Measurements from ENCODE around the gene ACD. TPM values are rescaled to one million over a fixed set of nuclear protein-coding genes. Genes with fewer than 3 reads are reported as not detected.

The ACD gene
- total RNA-seq, 2 donors from 2014 or later: 11.4 to 33.6 TPM

DNA sequence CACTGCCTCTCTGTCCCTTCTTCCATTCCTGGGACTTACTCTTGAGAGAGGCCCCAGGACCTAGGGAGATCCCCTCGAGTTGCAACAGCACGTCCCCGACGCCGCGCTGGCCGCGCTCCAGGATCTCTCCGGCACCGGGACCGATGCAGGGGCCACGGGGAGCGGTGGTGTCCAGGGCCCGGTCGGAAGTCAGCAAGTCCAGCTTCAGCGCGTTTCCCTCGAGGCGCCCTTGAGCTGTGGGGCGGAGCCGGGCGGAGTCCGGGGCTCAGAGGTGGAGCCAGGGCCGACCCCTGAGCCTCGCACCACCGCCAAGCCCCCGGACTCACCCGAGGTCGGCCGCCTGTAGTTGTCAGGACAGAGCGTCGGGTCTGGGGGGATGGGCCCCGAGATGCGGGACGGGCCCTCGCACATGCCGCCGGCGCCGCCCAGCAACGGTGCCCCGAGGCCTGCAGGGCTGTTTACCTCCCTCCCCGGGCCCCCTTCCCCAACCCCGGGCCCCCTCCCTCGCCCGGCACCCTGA, 6.0 kb upstream of the ACD start:
- no peaks in the 10 kb centered on the region for H3K36me3 ChIP-seq (replicated peaks in 1 of 2; ENCODE audit: insufficient read depth in 1 of 2, low read depth in 2 of 2)
- WGBS, 2 donors: 0 to 1% methylated on average over 2 to 43 of the region's 46 CpGs
- no peaks in the 10 kb centered on the region for H3K9me3 ChIP-seq
- H3K4me1 ChIP-seq: peaks cover 66% of the 10 kb centered on the region
- TF ChIP-seq POLR2A (IDR thresholded peaks at IDR 0.05) (peak in 1 of 3 donors; percentile 26), CTCF (IDR thresholded peaks at IDR 0.05) (no peak)
- peak; percentile 6 for ATAC-seq
- peak; percentile 64 to 70 (median 69) for DNase-seq
- peak overlapping the region; percentile 44 to 73 for H3K4me3 ChIP-seq
- intact Hi-C loops (cut with DNase I): no loop called here
- H3K27me3 ChIP-seq: no peaks in the 10 kb centered on the region
- peak overlapping the region; percentile 87 to 97 (median 93) for H3K27ac ChIP-seq

DNA sequence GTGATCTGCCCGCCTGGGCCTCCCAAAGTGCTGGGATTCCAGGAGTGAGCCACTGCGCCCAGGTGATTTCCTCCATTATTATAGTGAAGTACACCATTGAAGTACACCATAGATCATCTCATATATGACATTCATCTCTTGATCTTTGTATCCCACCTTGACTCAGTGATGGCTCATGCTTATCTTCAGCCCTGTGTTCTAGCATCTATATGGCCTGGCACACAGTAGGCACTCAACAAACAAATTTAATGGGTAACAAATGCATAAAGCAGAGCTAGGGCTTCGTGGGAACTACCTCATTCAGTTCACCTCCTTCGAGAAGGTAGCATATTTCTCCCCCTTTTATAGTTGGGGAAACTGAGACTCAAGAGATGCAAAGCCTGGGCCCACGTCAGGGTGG, 5.5 kb upstream of the ACD start:
- Histone ChIP-seq H3K4me1 (peaks cover 68% of the 10 kb centered on the region), H3K9me3 (no peaks in the 10 kb centered on the region), H3K36me3 (replicated peaks in 1 of 2; ENCODE audit: insufficient read depth in 1 of 2, low read depth in 2 of 2) (no peaks in the 10 kb centered on the region), H3K27ac (peak overlapping the region; percentile 87 to 97 (median 93)), H3K27me3 (no peaks in the 10 kb centered on the region), H3K4me3 (peak overlapping the region; percentile 44 to 73)
- TF ChIP-seq POLR2A (IDR thresholded peaks at IDR 0.05) (no peak), CTCF (IDR thresholded peaks at IDR 0.05) (no peak)
- DNase-seq (no peak), ATAC-seq (no peak)
- WGBS, 2 donors: 31 to 37% methylated on average over 5 of the region's 5 CpGs
- intact Hi-C loops (cut with DNase I): no loop called here

DNA sequence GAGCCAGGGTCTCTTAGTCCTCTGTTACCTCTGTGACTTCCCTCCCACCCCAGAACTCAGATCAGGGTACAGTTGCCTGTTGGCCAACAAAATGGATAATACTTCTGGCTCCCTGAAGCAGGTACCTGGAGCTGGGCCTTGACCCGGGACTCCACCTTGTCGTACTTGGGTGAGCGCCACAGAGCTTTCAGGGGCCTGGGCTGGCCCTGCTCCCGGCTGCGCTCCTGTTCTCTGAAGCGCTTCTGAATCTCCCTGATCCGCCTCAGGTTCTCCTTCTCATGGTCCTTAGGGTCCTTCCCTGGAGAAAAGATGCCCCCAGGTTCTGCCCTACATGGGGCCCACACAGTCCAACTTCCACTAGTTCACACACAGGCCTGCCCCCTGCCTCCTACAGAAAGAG, 4.8 kb upstream of the ACD start:
- H3K36me3 ChIP-seq (replicated peaks in 1 of 2; ENCODE audit: insufficient read depth in 1 of 2, low read depth in 2 of 2): no peaks in the 10 kb centered on the region
- peak; percentile 59 to 80 (median 77) for DNase-seq
- no peak for ATAC-seq
- peaks cover 68% of the 10 kb centered on the region for H3K4me1 ChIP-seq
- TF ChIP-seq POLR2A (IDR thresholded peaks at IDR 0.05): no peak
- no peak for TF ChIP-seq CTCF (IDR thresholded peaks at IDR 0.05)
- no peak overlapping the region for H3K4me3 ChIP-seq
- no peaks in the 10 kb centered on the region for H3K9me3 ChIP-seq
- H3K27ac ChIP-seq: peak overlapping the region; percentile 87 to 97 (median 93)
- no peaks in the 10 kb centered on the region for H3K27me3 ChIP-seq
- WGBS, 2 donors: 28 to 46% methylated on average over 7 of the region's 7 CpGs
- intact Hi-C loops (cut with DNase I): no loop called here

DNA sequence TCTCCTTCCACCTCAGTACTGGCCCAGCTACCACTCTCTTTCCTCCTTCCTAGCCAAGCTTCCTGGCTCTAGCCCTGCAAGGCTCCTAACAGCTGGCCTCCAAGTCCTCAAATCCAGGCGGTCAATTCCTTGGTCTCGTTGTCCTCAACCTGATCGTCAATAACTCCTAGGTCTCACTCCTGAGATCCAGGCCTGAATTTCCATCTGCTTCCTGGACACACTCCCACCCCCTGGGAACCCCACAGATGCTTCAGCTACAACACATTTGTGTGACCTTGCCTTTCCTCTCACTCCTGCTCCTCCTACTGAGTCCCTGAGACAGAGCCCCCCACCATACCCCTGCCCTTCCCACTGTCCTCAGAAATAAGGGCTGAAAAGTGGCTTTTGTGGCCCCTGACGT, 4.2 kb upstream of the ACD start:
- H3K36me3 ChIP-seq (replicated peaks in 1 of 2; ENCODE audit: insufficient read depth in 1 of 2, low read depth in 2 of 2): no peaks in the 10 kb centered on the region
- peak; percentile 87 to 93 (median 92) for DNase-seq
- no peaks in the 10 kb centered on the region for H3K9me3 ChIP-seq
- H3K4me1 ChIP-seq: peaks cover 75% of the 10 kb centered on the region
- H3K27ac ChIP-seq: peak overlapping the region; percentile 87 to 97 (median 93)
- 29 to 49% methylated on average over 4 of the region's 4 CpGs for WGBS, 2 donors
- no peaks in the 10 kb centered on the region for H3K27me3 ChIP-seq
- intact Hi-C loops (cut with DNase I): no loop called here
- TF ChIP-seq POLR2A (IDR thresholded peaks at IDR 0.05) (peak in 2 of 3 donors; percentile 29 to 30), CTCF (IDR thresholded peaks at IDR 0.05) (no peak)
- no peak overlapping the region for H3K4me3 ChIP-seq
- peak; percentile 30 for ATAC-seq

DNA sequence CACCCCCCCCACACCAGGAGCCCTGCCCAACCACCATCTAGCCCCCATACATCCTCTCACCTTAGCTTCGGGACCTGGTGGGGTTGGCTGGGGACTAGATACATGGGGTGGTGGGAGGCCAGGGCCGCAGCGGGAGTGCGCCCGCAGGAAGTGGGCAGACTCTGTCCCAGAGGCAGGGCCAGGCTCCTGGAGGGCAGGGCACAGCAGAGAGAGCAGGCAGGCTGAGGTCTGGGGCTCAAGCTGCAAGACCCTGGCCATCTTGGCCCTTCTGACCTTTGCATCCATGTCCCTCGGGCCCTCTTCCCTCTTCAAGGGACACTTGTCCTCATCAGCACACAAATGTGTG, 3.8 kb upstream of the ACD start:
- ATAC-seq (no peak), DNase-seq (no peak)
- no peak overlapping the region for H3K4me3 ChIP-seq
- H3K36me3 ChIP-seq (replicated peaks in 1 of 2; ENCODE audit: insufficient read depth in 1 of 2, low read depth in 2 of 2): no peaks in the 10 kb centered on the region
- WGBS, 2 donors: 39 to 42% methylated on average over 2 to 6 of the region's 6 CpGs
- peak overlapping the region; percentile 87 to 97 (median 93) for H3K27ac ChIP-seq
- H3K9me3 ChIP-seq: no peaks in the 10 kb centered on the region
- intact Hi-C loops (cut with DNase I): no loop called here
- no peaks in the 10 kb centered on the region for H3K27me3 ChIP-seq
- H3K4me1 ChIP-seq: peaks cover 79% of the 10 kb centered on the region
- no peak for TF ChIP-seq CTCF (IDR thresholded peaks at IDR 0.05)

All from body of pancreas (tissue), 4 donors.